Anterior cingulate cortex (tissue), 58 donors: ENCODE results near the gene RNPEPL1.

Experiments
- DNase-seq, 58 donors: peaks; one replicate each; lab custom pipeline; 2025; lab: John Stamatoyannopoulos, UW

The RNPEPL1 gene

DNA sequence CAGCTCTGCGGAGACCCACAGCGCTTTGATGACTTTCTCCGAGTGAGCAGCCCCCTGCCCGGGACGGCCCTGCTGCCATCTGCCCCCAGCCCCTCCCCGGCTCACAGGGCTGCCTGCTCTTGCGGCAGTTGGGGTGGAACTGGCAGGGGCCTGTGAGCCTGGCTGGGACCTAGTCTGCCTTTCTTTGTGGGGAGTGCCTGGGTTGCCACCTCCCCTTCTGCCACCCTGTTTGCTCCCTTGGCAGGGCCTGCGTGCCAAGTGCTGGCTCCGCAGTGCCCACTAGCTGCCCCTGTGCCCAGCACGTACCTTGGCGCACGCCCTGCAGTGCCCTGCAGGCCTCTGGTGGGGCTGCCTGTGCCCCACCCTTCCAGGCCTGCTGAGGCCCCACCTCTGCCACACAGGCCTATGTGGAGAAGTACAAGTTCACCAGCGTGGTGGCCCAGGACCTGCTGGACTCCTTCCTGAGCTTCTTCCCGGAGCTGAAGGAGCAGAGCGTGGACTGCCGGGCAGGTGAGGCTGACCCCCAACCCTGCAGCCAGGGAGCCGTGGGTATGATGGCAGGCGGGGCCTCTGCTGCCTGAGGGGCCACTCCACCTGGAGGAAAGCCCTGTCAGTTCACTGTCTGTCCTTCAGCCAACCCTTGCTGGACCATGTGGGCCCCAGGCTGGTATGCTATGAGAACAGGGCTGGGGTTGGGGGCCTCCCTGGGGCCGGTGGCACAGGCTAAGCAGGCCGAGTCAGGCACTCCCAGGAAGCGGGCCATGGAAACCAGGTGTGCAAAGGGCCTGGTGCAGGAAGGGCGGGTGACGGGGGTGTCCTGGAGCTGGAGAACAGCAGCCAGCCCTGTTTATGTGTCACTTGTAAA, 7.0 kb downstream of the RNPEPL1 start:
- peak in 3 of 58 donors; percentile 22 to 54 (median 48) for DNase-seq

DNA sequence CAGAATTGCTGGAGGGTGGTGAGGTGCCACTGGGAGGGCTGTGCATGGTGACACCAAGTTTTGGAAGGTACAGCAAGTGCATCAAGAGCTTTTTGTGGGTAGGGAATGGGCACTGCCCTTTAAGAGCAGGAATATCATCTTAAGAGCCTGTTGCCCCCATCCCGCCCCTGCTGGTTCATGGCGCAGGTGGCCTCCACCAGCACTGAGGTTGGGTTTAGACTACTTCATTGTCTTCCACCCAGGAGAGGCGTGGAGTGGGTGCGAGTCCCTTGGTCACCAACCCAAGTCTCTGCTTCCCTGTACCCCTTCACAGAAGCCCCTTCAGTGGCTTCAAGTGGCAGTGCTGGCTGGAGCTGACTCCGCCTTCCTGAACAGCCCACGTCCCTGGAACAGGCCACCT, 7.8 kb downstream of the RNPEPL1 start:
- DNase-seq = no peak

DNA sequence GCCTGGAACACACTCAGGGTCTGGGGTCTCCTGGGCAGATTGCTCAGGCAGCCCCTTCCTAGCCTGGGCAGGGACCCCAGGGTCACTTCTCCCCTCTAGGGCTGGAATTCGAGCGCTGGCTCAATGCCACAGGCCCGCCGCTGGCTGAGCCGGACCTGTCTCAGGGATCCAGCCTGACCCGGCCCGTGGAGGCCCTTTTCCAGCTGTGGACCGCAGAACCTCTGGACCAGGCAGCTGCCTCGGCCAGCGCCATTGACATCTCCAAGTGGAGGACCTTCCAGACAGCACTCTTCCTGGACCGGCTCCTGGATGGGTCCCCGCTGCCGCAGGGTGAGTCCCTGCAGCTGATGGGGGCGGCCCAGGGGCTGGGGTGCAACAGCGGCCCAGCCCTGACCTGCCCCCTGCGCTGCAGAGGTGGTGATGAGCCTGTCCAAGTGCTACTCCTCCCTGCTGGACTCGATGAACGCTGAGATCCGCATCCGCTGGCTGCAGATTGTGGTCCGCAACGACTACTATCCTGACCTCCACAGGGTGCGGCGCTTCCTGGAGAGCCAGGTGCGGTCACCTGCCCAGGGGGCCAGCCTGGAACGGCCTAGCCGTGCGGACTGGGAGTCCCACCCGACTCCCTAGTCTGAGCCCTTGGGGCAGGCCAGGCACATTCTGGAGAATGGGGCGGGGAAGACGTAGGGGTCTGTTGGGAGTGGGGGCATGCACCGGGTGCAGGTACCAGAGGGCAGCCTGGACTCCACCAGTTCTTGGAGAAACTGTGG, 8.3 kb downstream of the RNPEPL1 start:
- DNase-seq = no peak

DNA sequence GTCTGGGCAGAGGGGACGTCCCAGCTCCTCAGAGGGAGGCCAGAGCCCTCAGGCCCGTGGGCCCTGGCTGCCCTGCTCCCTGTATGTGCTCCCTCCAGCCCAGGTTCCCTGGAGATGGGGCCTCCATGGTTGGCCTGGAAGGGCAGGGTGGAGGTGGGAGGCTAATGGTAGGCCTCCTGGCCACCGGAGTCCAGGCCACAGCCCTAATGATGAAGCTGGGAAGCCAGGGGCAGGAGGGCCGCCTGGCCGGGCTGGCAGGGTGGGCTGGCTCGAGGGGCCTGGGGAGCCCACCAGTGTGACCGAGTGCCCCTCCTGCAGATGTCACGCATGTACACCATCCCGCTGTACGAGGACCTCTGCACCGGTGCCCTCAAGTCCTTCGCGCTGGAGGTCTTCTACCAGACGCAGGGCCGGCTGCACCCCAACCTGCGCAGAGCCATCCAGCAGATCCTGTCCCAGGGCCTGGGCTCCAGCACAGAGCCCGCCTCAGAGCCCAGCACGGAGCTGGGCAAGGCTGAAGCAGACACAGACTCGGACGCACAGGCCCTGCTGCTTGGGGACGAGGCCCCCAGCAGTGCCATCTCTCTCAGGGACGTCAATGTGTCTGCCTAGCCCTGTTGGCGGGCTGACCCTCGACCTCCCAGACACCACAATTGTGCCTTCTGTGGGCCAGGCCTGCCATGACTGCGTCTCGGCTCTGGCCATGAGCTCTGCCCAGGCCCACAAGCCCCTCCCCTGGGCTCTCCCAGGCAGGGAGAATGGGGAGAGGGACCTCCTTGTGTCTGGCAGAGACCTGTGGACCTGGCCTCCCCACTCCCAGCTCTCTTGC, 9.2 kb downstream of the RNPEPL1 start:
- DNase-seq = no peak

DNA sequence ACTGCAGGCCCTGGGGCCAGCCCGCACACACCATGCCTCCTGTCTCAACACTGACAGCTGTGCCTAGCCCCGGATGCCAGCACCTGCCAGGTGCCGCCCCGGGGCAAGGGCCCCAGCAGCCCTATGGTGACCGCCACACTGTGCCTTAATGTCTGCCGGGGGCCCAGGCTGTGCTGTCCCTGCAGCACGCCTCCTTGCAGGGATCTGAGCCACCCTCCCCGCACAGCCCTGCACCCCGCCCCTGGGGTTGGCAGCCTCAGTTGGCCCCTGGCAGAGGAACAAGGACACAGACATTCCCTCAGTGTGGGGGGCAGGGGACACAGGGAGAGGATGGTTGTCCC, 9.8 kb downstream of the RNPEPL1 start:
- no peak for DNase-seq

DNA sequence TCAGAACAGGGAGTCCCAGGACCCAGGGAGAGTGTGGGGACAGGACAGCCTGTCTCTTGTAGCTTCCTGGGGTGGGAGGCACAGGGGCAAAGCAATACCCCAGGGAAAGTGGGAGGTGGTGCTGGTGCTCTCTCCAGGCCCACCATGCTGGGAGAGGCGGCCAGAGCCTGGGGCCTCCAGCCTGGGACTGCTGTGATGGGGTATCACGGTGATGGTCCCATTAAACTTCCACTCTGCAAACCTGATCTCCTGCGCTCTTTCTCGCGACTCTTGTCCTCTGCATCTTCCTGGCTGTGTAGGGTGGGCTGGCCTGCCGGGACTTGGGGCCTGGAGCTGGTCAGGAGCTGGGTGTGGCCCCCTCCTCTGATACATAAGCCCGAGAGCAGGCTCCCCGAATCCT, 10.2 kb downstream of the RNPEPL1 start:
- no peak for DNase-seq

DNA sequence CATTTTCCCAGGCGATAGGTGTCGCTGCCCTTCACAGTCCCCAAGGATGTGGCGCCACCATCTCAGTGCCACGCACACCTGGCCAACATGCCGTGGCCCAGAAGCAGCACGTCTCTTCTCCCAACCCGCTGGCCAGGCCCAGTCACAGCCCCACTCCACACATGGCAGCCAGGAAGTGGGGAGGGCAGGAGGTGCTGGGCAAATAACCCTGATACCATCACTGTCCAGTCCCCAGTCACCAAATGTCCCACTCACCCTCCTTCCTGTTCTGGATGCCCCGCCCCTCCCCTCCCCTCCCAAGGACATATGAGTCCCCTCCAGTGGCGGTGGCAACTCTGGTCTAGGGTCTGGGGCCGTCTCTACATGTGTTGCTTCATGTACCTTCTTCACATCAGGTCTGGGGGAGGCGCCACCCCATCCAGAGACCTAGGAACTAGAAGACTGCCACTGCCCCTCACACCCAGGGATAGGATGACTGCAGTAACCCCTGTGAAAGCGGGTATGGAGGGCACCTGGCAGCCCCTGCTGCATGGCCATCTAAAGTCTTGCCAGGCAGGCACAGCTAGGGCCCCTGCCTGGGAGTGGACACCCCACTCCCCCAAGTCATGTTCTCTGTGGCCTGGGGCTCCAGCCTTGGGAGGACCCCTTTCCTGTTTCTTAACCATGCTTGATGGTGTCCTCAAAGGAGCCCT, 10.9 kb downstream of the RNPEPL1 start:
- no peak for DNase-seq

DNA sequence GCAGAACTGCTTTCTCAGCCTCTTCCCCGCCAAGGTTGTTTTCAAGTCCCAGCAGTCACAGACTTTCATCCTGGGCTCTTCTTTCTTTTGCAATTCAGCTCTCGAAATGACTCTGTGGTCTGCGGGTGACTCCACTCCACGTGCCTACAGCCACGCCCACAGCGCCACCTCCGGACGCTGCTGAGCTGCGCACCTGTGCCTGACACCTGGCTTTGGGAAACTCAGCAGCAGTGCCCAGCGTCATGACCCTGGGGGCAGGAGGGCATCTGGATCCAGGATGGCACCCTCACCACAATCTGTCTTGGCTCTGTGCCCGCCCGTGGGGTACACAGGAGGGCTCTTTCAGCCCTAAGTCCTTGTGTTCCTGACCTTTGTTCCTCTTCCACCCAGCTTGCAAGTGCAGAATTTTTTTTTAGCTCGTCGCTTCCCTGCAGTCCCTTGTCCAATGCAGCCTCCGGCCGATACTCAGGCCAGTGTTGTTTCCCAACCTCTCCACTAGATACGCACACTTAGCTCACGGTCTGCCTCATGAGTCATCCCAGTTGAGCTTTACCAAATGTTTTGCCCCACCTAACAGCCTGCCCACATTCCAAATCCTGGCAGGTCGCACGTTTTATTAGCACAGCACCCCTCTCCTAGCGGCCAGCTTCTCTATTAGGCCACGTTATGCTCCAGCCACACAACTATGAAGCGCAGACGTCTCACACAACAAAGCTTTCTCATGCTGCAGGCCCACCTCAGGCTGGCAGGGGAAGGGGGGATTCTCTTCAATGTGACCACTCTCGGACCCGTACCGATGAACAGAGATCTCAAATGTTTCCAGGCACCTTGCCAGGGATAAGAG, 11.7 kb downstream of the RNPEPL1 start:
- DNase-seq = no peak

DNA sequence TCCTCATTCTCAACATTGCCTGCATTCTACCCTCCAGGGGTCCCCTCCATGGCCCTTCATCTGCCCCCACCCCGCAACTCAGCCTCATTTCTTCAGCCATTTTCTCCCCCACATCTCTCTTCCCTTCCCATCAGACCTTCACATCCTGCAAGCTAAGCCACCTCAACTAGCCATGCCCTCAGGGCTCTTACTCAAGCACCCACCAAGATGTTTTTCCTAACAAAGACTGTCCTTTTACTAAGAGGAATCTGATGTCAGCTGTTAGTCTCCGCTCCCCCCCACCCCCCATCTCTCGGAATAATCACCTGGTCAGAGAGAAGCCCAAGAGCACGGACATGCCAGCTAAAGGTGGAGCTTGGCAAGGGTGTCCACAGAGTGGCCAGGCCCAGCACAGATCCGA, 13.5 kb downstream of the RNPEPL1 start:
- no peak for DNase-seq

DNA sequence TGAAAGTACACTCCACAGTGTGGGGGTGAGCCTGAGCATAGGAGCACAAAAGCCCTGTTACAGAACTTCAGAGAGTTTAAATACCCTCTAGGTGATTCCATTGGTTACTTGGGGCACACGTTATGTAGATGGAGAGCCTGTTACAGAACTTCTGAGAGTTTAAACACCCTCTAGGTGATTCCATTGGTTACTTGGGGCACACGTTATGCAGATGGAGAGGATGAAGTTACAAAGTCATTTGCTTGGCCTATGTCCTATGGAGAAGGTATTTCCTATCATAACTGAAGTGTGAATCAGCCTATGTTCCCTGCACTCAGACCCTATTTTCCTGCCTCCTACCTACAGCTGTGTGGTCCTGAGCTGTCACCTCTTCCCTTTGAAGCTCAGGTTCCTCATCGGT, 14.5 kb downstream of the RNPEPL1 start:
- DNase-seq = no peak

DNA sequence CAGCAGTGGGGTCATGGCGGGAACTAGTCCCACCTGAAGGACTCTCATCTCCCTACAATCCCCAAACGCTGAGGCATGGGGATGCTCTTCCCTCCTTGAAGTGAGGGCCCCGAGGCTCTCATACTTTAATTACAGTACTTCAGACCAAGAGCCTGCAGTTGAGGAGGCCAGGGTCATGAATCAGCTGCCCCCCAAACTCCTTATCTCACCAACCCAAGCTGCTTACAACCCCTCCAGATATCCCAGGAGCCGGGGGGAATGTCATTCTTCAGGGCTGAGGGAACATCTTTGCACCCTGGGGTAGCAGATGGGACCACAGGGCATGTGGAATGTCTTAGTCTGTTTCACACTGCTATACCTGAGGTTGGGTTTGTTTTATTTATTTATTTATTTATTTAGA, 15.5 kb downstream of the RNPEPL1 start:
- DNase-seq = no peak

DNA sequence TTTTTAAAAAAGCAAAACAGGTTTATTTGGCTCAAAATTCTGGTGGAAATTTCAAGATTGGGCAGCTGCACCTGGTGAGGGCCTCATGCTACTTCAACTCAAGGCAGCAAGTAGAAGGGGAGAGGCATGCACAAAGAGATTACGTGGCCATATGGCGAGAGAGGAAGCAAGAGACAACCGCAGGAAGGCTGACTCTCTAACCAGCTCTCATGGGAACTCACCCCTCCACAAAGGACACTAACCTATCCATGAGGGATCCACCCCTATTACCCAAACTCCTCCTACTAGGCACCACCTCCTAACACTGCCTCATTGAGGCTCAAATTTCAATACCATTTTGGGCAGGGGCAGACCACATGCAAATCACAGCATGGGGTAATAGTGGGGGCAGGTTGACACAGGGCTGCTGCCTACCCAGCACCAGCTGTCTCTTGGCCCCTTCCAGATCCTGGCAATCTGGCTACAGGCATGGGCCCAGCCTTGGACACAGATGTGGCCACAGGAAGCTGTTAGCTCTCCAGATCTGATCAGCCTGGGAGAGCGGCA, 16.3 kb downstream of the RNPEPL1 start:
- no peak for DNase-seq

DNA sequence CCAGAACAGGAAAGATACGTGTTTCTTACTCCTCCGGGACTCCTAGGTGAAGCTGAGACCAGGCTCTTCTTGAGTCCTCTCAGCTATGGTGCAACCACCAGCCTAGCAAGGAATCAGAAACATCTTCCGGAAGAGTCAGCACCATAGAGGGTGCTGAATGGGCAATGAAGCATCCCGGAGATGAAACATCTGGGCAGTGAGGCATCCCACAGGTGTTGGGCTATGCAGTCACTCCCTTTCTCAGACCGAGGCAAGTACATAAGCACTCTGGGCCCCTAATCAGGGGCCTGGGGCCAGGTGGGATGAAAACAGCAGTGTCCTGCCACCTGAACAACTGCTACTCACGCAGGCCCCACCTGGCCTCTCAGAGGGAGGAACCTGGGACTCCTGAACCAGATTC, 16.8 kb downstream of the RNPEPL1 start:
- no peak for DNase-seq

DNA sequence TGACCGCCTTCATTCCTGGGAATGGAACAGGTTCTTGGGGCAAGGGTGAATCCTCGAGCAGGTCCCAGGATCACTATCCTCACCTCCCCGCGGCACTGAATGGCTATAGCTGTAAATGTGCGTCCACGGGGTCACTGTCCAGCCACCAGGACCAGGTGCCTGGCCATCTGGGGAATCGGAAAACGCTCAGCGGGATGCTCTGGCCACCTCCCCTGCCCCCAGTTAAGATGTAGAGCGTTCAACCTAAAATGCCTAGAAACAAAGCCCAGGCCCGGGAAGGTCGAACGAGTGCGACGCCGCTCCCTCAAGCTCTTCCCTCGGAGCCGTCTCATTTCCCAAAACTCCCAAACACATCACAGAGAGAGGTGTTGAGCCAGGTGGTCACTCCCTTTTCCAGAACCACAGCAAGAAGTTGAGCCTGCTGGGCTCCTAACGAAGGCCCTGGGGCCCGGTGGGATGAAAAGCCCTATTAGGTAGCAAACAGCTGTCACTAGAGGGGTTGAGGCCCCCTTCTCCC, 17.5 kb downstream of the RNPEPL1 start:
- DNase-seq = no peak

DNA sequence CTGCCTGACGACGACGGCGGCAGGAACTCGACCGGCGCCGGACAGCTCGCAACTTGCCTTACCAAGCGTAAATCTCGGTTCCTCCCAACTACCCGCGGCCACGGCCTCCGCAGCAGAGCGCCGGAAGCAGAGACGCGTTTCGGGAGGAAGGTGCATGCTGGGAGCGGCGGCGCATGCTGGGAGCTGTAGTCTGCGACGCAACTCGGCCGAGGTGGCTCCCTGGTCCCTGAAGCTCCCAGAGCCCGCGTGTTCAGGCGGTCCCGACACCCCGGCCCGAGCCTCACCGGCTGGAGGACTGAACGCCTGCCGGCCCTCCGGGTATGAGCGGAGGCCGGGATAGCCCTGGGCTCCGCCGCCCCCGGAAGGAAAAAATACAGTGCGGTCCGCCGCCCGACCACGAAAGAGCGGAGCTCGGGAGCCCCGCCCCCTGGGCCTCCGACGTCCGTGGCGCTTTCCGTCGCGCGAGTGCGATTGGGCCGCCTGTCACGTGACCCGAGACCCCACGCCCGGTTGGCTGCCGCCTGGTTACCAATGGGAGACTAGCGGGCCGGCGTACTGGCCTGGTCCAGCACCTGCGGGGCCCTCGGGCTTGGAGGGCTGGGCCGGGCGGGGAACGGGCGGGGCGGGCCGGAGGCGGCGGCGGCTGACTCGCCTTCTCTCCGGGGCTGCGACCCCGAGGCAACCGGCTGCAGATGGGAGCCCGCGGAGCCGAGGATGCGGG, 18.1 kb downstream of the RNPEPL1 start, which contains the start of gene CAPN10:
CAPN10 (plus strand) TSS at position 537 of the 721 bp plus-strand sequence; CDS start at position 715, 178 bp downstream.
- peak; percentile 78 to 100 (median 97) for DNase-seq

DNA sequence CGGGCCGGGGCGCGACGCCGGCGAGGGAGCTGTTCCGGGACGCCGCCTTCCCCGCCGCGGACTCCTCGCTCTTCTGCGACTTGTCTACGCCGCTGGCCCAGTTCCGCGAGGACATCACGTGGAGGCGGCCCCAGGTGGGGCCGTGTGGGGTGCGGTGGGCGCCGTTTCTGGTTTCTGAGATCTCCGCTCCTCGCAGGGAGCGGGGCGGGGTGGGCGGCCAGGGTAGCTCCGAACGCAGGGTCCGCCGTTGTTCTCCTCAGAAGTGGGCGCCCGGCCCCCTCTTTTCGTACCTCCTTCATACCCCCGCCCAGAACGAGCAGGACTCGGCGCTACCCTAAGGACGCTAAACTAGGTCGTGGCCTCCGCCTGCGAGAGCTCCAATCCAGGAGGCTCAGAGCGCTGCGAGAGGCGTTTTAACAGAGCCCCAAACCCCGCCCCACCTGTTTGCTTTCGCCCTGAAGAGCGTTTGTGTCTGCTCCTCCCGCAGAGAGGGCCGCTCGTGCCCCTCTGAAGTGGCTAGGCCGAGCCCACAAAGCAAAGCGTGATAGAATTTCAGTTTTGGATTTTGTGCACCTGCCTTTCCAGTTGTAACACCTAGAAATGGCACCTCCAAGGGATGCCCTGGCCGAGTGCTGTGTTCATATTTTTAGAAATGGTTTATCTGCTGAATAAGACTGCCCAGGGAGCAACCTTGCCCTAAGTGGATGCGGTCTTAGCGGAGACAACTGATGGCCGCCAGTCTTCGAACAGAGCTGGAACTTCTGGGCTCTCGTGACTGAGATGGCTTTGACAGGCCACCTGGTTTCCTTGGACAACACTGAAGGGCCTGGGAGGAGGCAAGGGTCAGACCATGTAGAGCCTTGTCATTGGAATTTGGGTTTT, 18.9 kb downstream of the RNPEPL1 start:
- no peak for DNase-seq

DNA sequence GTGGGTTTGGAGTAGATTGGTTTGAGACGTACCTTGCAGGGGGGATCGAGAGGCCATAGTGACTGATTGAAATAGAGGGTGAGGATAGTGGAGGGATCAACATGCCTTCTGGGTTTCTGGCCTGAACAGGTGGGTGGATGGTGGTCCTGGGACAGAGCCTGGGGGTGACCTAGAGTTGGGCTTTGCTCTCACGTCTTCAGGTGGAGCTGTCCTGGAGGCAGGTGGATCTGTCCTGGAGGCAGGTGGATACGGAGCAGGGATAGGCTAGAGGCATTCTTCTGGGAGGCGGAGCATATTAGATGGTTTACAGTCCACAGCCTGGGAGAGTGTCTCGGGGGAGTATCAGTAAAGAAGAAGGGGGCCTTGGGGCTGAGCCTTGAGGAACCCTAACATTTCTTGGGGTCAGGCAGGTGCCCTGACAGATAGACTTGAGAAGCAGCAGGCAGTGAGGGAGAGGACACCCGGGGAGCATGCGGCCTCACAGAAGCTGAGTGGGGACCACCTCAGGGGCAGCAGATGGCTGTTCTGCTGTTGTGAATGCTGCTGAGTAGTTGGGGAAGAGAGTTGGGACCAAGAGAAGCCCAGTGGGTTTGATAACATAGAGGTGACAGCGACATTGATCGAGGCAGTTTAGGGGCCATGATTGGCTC, 19.8 kb downstream of the RNPEPL1 start:
- DNase-seq = no peak
